H4 (cell line): ENCODE measurements around the gene NELFB. TPM values are rescaled to one million over a fixed set of nuclear protein-coding genes. Genes with fewer than 3 reads are reported as not detected.
A peak's percentile ranks its signal among the peaks of the same experiment; 100 is the strongest.

Experiments used
- DNase-seq: peaks from one replicate; pipeline ENCODE4 v3.0.0-alpha.2; 2015; ENCODE audit warnings: low spot score
- total RNA-seq: library from RNA; depleted of rRNA; stranded (reverse); fragments of >200 nt; shearing (Covaris generic); gene quantifications from 2 replicates; pipeline ENCODE4 v1.2.3, GENCODE V29; 2014

The NELFB gene
- total RNA-seq, 1 experiment from 2014 or later: 33.0 TPM

GRCh38 chr9:137303151-137303892 lies 48.2 kb downstream of the NELFB start:
- DNase-seq: no peak

GRCh38 chr9:137303893-137304382 lies 48.8 kb downstream of the NELFB start:
- no peak for DNase-seq

GRCh38 chr9:137304383-137305059 lies 49.4 kb downstream of the NELFB start:
- DNase-seq: no peak

- DNase-seq: no peak
Observed at GRCh38 chr9:137305060-137305797, 50.1 kb downstream of the NELFB start.

- no peak for DNase-seq
Observed at GRCh38 chr9:137305798-137306065, 50.6 kb downstream of the NELFB start.

- no peak for DNase-seq
Observed at GRCh38 chr9:137306066-137306849, 51.1 kb downstream of the NELFB start.

GRCh38 chr9:137306850-137307254 lies 51.7 kb downstream of the NELFB start:
- DNase-seq: no peak

- no peak for DNase-seq
Observed at GRCh38 chr9:137307255-137308056, 52.3 kb downstream of the NELFB start.

- no peak for DNase-seq
Observed at GRCh38 chr9:137308057-137308619, 53.0 kb downstream of the NELFB start.

GRCh38 chr9:137309368-137310188 lies 54.5 kb downstream of the NELFB start:
- DNase-seq: no peak

GRCh38 chr9:137310189-137311052 lies 55.3 kb downstream of the NELFB start:
- DNase-seq: no peak

- peak; percentile 42 for DNase-seq
Observed at GRCh38 chr9:137311171-137311985, 56.3 kb downstream of the NELFB start.

GRCh38 chr9:137311986-137312851 lies 57.1 kb downstream of the NELFB start:
- no peak for DNase-seq

GRCh38 chr9:137312852-137313325 lies 57.8 kb downstream of the NELFB start:
- no peak for DNase-seq

- DNase-seq: no peak
Observed at GRCh38 chr9:137313326-137313936, 58.3 kb downstream of the NELFB start.

- DNase-seq: no peak
Observed at GRCh38 chr9:137313956-137314560, 58.9 kb downstream of the NELFB start.
